Right hindlimb (tissue), 1 donor: ENCODE results near the gene SRP9.
A peak's percentile ranks its signal among the peaks of the same experiment; 100 is the strongest.
"Not testable (repeated sequence)": the region's sequence is repeated elsewhere in the genome, so short reads cannot be mapped to it uniquely, and the experiment has no call there.

Experiments
- DNase-seq: peaks from one replicate; pipeline ENCODE4 v3.0.0-alpha.2; 2018

The SRP9 gene

DNA sequence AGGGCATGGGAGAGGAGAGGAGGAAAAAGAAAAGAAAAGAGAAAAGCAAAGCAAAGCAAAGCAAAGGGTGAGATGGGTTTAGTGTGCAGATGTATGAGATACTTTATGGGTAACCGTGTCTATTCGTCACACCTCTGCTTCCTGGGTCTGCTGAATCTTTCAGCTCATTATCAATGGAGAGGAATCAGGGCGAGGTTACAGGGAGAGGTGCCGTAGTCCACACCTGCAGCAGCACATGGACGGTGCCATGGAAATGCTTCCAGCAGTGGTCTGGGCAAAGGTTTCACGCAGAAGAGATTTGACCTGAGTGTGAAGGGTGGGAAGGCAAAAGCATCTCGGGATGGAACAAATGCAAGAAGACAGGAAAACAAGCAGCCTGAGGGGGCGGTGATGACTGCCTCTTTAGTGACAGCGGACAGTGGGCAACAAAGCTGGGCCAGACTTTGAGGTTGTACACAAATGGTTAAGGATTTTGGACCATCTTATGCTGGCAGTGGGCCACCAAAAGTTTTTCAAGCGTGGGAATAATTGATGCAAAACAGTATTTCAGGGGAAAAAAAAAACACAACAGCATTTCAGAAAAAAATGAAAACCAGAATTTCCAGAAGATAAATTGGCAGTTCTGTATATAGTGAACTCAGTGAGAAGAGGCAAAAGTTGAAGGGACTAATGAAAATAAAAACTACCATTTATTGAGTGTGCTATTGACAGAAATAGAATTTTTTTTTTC lies 19.5 kb upstream of the SRP9 start:
- DNase-seq: no peak

DNA sequence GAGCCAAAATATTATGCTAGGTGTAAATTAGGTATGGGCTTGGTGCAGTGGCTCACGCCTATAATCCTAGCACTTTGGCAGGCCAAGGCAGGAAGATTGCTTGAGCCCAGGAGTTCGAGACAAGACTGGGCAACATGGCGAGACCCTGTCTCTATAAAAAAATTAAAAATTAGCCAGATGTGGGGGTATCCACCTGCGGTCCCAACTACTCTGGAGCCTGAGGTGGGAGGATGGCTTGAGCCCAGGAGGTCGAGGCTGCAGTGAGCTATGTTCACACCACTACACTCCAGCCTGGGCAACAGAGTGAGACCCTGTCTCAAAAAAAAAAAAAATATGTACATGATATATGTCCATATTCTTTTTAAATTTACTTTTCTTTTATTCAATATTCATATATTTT lies 17.7 kb upstream of the SRP9 start:
- not testable (repeated sequence) for DNase-seq

GRCh38 chr1:225760531-225760930 lies 17.1 kb upstream of the SRP9 start:
- no peak for DNase-seq

DNA sequence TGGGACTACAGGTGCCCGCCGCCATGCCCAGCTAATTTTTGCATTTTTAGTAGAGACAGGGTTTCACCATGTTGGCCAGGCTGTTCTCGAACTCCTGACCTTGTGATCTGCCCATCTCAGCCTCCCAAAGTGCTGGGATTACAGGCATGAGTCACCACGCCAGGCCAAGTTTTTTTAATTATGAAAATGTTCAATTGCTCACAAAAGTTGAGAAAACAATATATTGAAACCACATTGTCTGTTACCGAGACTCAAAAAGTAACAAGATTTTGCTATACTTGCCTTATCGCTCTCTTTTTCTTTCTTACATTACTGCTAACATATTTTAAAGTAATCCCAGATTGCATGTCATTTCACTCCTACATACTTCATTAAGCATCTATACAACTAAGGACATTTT lies 16.2 kb upstream of the SRP9 start:
- not testable (repeated sequence) for DNase-seq

- DNase-seq: peak; percentile 51
Observed at GRCh38 chr1:225762002-225762441, 15.6 kb upstream of the SRP9 start.

DNA sequence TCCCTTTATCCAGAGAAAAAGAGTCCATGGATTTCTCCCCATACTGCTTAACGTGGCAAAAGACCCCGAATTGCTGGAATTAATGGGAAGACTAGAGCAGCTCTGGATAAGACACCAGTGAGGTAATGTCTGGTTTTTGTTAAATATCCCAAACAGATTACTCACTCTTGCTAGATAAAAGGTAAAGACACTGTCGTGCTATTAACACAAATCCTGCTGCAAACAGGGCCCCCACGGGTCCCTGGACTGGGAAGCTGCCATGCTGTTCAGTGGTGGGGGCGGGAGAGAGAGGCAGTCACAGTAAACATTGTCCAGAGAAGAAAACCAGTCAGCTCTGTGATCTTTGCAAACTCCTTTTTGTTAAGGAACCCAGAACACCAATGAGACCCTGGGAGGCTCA lies 15.2 kb upstream of the SRP9 start:
- DNase-seq: peak; percentile 76

DNA sequence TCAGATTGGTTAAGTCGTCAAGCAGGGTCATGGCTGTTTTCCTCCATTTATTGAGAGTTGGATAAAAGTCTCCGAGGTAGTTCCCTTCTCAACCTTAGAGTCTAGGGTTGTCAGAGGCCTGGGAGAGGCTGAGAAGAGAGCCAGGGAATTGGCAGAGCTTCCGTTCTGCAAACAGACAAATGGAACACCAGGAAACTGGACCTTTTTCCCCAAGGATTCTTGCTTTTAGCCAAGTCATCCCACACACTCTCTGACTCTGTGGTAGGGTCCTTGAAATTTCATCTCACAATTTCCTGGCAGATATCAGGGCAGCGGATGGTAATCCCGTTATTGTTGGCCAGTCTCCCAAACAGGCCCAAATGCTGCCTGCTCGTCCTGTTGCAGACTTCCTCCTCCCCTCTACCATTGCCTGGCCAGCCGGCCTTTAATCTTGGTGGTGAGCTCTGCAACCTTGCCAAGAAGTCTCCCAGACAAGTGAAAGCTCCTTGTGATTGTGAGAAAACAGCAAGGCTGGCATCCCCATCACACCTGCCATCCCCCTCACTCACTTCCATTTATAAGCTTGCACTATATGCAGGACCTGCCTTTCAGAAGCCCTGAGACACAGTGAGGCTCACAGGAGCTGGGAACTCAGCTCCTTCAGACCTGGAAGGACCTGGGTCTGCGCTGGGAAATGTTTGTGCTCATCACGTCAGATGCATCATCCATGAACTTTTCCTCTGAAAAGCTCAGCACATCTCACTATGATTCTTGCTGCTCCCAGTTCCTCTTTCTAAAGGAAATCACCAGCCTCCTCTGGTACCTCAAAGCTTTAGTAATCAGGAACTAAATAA lies 13.7 kb upstream of the SRP9 start:
- peak; percentile 66 for DNase-seq

GRCh38 chr1:225765982-225766674 lies 11.5 kb upstream of the SRP9 start:
- DNase-seq: no peak

DNA sequence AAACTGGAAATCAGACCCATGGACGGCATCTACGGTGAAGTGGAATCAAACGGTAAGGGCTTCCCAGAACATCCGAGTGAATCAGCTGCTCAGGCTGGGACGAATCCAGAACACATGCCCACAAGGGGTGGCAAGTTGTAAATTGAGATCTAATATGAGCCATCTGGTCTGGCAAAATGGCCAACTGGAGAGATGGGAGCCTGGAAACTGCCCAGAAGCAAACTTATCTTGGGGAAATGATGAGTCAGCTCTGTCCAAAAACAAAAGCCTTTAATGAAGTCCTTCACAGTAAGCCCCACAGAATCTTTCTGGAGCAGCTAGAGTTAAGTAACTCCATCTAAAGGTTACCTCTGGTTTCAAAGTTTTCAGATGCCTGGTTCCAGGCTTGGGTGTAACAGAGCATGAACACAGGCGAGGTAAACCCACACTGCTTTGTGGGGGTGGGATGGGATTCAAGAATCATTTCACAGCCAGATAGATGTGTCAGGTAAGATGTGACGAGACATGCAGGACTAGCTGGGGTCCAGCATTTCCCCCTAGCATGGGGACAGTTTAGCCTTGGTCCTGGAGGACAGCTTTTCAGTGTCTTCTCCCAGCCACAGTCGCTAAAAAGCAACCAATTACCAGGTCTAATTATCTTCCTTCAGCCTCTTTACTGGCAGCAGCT lies 10.5 kb upstream of the SRP9 start:
- peak; percentile 78 for DNase-seq

GRCh38 chr1:225767634-225768540 lies 9.7 kb upstream of the SRP9 start:
- peak; percentile 85 for DNase-seq

- DNase-seq: no peak
Observed at GRCh38 chr1:225768662-225769426, 8.8 kb upstream of the SRP9 start.

DNA sequence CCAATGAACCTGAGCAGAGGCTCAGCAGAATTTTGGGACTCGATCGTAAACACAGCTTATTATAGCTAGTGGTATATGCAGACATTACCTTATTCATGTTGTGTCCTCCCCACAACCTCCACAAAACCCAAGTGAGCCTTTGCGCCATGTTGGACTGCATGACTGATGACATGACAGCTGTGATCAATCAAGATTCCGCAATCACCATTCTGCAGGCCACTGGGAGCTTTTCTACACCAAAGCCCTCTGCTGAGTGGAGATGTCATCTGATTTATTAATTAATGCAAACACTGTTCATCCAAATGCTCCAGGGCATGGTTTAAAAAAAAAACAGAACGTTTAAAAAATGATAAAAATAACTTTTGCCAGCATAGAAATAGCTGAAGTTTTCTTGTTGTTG lies 7.9 kb upstream of the SRP9 start:
- DNase-seq: no peak

- DNase-seq: no peak
Observed at GRCh38 chr1:225770561-225771248, 6.9 kb upstream of the SRP9 start.

DNA sequence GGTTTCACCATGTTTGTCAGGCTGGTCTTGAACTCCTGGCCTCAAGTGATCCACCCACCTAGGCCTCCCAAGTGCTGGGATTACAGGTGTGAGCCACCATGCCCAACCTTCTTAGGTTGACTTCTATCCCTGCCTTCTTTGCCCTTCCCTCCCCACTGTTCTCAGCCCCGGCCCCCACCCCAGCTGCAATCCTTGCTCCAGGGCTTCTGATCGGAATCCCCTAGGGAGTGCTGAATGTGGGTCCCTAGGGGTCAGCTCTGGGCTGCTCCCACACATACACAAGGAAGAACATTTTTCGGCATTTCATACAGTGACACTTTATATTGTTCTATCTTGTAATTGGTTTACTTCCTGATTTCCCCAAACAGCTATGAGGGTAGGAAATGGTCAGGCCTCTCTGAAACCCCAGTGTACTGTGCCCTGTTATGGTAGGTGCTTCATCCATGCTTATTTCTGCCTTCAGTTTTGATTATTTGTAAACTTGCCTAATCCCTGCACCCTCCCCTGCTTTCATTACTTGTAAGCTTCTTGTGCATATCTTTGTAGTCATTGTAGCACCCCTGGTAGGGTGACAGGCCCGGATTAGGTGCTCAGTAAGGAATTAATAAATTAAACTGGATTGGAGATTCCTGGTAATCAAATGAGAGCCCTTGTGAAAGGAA lies 5.8 kb upstream of the SRP9 start:
- no peak for DNase-seq

- DNase-seq: peak; percentile 90
Observed at GRCh38 chr1:225772323-225772768, 5.3 kb upstream of the SRP9 start.

- no peak for DNase-seq
Observed at GRCh38 chr1:225772848-225773247, 4.8 kb upstream of the SRP9 start.

DNA sequence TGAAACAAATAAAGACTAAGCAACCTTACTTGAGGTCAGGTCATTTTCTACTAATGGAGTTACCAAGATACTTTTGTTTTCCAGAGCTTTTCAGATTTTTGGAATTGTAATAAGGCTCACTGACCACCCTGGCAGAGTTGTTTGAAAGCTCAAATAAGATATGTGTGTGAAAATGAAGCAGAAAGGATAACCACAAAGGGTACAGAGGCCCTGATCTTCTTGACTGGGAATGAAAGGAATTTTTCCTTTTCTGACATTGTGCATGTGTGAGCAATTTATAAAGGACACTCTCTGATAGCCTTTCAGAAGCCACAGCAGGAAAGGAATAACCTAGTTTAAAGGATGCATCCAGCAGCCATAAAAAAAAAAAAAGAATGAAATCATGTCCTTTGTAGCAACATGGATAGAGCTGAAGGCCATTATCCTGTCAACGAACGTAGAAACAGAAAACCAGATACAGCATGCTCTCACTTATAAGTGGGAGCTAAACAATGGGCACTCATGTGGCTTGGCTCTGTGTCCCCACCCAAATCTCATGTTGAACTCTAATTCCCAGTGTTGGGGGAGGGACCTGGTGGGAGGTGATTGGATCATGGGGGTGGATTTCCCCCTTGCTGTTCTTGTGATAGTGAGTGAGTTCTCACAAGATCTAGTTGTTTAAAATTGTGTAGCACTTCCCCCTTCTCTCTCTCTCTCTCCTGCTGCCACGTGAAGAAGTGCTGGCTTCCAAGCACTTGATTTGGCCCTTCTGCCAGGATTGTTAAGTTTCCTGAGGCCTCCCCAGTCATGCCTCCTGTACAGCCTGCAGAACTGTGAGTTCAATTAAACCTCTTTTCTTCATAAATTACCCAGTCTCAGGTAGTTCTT lies 3.1 kb upstream of the SRP9 start:
- DNase-seq: no peak

DNA sequence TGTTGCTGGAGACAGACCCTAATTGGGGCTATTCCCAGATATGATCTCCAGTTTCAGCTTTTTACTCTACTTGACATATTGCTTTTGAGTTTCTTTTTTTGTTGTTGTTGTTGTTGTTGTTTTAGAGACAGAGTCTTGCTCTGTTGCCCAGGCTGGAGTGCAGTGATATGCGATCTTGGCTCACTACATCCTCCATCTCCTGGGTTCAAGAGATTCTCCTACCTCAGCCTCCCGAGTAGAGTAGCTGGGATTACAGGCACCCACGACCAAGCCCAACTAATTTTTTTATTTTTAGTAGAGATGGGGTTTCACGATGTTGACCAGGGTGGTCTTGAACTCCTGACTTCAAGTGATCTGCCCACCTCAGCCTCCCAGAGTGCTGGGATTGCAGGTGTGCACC lies 1.3 kb upstream of the SRP9 start:
- no peak for DNase-seq

DNA sequence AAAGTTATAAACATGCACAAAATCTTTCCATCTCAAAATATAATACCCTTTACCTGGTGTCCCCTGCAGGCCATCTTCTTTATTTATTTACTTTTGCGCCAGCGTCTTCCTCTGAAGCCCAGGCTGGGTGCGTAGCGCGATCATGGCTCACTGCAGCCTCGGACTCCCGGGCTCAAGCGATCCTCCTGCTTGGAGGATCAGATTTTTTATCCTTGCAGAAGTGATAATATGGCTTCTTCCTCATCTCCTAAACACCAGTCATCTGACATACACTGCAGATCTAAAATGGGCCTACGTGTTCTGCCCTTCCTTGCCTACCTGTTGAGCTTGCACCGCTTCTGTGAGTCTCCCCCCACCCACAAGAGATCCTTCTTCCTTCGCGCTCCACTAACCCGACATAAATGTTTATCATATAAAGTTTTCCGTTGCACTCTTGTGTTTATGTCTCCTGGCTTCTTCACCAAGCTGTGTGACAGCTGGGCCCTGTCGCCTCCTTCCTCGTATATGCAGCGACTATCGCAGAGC lies 506 bp upstream of the SRP9 start:
- no peak for DNase-seq
